ENCODE measurements around the gene ZRANB3. TPM values are rescaled to one million over a fixed set of nuclear protein-coding genes. Genes with fewer than 3 reads are reported as not detected.

ZRANB3 gene
- total and polyA plus RNA-seq, 2 donors, result 2.6 to 8.0 TPM

DNA sequence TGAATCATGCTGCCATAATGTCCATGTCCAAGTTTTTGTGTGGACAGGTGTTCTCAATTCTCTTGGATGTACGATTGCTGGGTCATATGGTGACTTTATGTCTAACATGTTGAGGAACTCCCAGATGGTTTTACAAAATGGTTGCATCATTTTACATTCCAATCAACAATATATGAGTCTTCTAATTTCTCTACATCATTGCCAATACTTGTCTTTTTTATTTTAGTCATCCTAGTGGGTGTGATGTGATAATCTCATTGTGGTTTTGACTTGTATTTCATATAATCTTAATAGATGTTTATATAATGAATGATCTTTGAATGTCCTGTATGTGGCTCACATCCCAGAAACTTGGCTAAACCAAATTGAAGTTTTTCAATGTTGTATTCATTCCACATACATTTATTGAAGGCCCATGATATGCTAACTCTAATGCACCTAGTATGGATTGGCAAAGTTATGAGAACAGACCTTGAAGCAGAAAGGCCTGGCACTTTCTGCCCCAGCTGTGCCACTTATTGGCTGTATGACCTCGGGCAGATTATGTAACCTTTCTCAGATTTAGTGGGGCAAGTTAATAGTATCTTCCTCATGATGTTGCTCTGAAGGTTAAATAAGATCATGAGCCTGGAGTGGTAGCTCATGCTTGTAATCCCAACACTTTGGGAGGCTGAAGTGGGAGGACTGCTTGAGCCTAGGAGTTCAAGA is 273.5 kb downstream of the ZRANB3 start:
- no peak overlapping the region for H3K4me3 ChIP-seq (ENCODE audit: low read length in 2 of 2)
- no peaks in the 10 kb centered on the region for H3K4me1 ChIP-seq (ENCODE audit: control insufficient read depth in 2 of 2, insufficient read depth in 2 of 2, low read length in 2 of 2)
- DNase-seq (ENCODE audit: low read depth in 6 of 9, low spot score in 9 of 9), result no peak
- H3K27ac ChIP-seq (ENCODE audit: low read depth in 1 of 2, low read length in 1 of 2), result no peak overlapping the region
- over 99% methylated on average over 2 of the region's 2 CpGs for WGBS
- no peaks in the 10 kb centered on the region for H3K36me3 ChIP-seq (ENCODE audit: control insufficient read depth in 2 of 2, insufficient read depth in 2 of 2, low read length in 1 of 2)
- no peaks in the 10 kb centered on the region for H3K27me3 ChIP-seq (ENCODE audit: control insufficient read depth in 2 of 2, insufficient read depth in 1 of 2, low read length in 1 of 2)
- H3K9me3 ChIP-seq (ENCODE audit: control insufficient read depth in 2 of 2, insufficient read depth in 1 of 2, low read length in 1 of 2), result no peaks in the 10 kb centered on the region

DNA sequence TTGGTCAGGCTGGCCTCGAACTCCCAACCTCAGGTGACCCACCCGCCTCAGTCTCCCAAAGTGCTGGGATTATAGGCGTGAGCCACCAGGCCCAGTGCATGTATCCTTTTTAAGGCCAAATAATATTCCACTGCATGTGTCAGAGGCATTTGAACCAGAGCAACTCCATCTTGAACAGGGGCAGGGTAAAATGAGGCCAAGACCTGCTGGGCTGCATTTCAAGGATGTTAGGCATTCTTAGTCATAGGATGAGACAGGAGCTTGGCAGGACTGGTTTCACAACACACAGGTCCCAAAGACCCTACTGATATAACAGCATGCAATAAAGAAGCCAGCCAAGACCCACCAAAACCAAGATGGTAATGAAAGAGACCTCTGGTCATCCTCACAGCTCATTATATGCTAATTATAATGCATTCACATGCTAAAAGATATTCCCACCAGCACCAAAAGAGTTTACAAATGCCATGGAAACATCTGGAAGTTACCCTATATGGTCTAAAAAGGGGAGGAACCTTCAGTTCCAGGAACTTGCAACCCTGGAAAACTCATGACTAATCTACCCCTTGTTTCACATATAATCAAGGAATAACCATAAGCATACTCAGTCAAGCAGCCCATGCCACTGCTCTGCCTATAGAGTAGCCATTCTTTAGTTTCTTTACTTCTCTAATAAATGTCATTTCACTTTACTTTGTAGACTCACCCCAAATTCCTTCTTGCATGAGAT is 274.3 kb downstream of the ZRANB3 start:
- DNase-seq (ENCODE audit: low read depth in 6 of 9, low spot score in 9 of 9), result no peak
- no peaks in the 10 kb centered on the region for H3K36me3 ChIP-seq (ENCODE audit: control insufficient read depth in 2 of 2, insufficient read depth in 2 of 2, low read length in 1 of 2)
- no peaks in the 10 kb centered on the region for H3K27me3 ChIP-seq (ENCODE audit: control insufficient read depth in 2 of 2, insufficient read depth in 1 of 2, low read length in 1 of 2)
- 98% methylated on average over 3 of the region's 3 CpGs for WGBS
- no peaks in the 10 kb centered on the region for H3K4me1 ChIP-seq (ENCODE audit: control insufficient read depth in 2 of 2, insufficient read depth in 2 of 2, low read length in 2 of 2)
- H3K27ac ChIP-seq (ENCODE audit: low read depth in 1 of 2, low read length in 1 of 2), result no peak overlapping the region
- no peaks in the 10 kb centered on the region for H3K9me3 ChIP-seq (ENCODE audit: control insufficient read depth in 2 of 2, insufficient read depth in 1 of 2, low read length in 1 of 2)
- no peak overlapping the region for H3K4me3 ChIP-seq (ENCODE audit: low read length in 2 of 2)

DNA sequence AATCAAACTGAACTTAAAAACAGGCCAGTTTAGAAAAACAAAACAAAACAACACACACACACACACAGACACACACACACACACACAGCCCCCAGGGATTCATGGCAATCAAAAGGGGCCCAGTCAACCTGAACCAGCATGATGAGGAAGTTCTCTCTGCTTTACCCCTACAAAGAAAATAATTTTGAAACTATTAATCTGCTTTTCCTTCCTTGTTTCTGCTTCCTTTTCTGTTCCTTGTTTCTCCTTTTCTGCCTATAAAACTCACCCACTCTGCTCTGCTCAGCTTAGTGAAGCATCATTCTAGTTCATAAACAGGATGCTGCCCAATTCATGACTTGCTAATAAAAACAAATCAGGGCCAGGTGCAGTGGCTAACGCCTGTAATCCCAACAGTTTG is 275.8 kb downstream of the ZRANB3 start:
- Histone ChIP-seq H3K27me3 (ENCODE audit: control insufficient read depth in 2 of 2, insufficient read depth in 1 of 2, low read length in 1 of 2) (no peaks in the 10 kb centered on the region), H3K27ac (ENCODE audit: low read depth in 1 of 2, low read length in 1 of 2) (no peak overlapping the region), H3K9me3 (ENCODE audit: control insufficient read depth in 2 of 2, insufficient read depth in 1 of 2, low read length in 1 of 2) (peaks cover 0 to 7% of the 10 kb centered on the region in 2 donors), H3K4me1 (ENCODE audit: control insufficient read depth in 2 of 2, insufficient read depth in 2 of 2, low read length in 2 of 2) (no peaks in the 10 kb centered on the region), H3K36me3 (ENCODE audit: control insufficient read depth in 2 of 2, insufficient read depth in 2 of 2, low read length in 1 of 2) (no peaks in the 10 kb centered on the region), H3K4me3 (ENCODE audit: low read length in 2 of 2) (no peak overlapping the region)
- 100% methylated on average over 1 of the region's 1 CpG for WGBS
- DNase-seq (ENCODE audit: low read depth in 6 of 9, low spot score in 9 of 9), result no peak

DNA sequence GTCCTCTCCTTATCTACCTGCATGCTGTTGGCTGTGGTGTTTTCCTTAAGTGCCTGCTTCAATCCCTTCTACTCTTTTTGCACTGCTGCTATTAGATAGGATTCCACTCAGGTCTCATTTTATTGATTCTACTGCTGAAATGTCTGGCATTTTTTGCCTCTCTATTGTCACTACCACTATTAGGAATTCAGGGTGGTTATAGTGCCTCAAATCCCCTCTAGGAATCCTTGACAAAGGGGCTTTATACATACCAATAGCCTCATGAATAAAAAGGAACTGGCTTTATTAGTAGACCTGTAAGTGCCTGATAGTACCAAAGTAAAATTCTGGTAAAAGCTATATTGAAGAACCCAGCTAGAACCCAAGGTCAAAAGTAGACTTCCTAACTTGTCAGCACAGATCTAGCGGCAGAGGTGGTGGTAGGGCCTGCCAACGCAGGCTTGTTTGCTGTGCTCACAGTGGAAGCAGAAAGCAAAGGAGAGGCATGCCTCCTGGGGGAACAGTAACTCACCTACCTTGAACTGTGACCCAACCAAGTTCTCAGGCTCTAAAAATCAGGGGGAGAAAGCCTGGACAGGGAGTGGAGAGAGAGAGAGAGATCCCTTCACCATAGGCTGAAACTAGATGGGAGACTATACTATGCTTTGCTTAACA is 278.1 kb downstream of the ZRANB3 start:
- WGBS, result 98% methylated on average over 2 of the region's 2 CpGs

DNA sequence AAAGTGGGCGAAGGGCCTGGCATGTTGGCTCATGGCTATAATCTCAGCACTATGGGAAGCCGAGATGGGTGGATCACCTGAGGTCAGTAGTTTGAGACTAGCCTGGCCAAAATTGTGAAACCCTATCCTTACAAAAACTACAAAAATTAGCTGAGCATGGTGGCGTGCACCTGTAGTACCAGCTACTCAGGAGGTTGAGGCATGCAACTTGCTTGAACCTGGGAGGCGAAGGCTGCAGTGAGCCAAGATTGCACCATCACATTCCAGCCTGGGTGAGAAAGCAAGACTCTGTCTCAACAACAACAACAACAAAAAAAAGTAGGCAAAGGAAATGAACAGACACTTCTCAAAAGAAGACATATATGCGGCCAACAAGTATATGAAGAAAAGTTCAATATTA is 282.4 kb downstream of the ZRANB3 start:
- Histone ChIP-seq H3K36me3 (ENCODE audit: control insufficient read depth in 2 of 2, insufficient read depth in 2 of 2, low read length in 1 of 2) (no peaks in the 10 kb centered on the region), H3K4me3 (ENCODE audit: low read length in 2 of 2) (no peak overlapping the region), H3K9me3 (ENCODE audit: control insufficient read depth in 2 of 2, insufficient read depth in 1 of 2, low read length in 1 of 2) (peaks cover 0 to 8% of the 10 kb centered on the region in 2 donors), H3K4me1 (ENCODE audit: control insufficient read depth in 2 of 2, insufficient read depth in 2 of 2, low read length in 2 of 2) (no peaks in the 10 kb centered on the region), H3K27ac (ENCODE audit: low read depth in 1 of 2, low read length in 1 of 2) (no peak overlapping the region), H3K27me3 (ENCODE audit: control insufficient read depth in 2 of 2, insufficient read depth in 1 of 2, low read length in 1 of 2) (no peaks in the 10 kb centered on the region)
- WGBS, result 97% methylated on average over 5 of the region's 5 CpGs
- DNase-seq (ENCODE audit: low read depth in 6 of 9, low spot score in 9 of 9), result no peak

More for the DNA sequence above, 278.1 kb downstream of the ZRANB3 start:
- Histone ChIP-seq H3K27me3 (ENCODE audit: control insufficient read depth in 2 of 2, insufficient read depth in 1 of 2, low read length in 1 of 2) (no peaks in the 10 kb centered on the region), H3K36me3 (ENCODE audit: control insufficient read depth in 2 of 2, insufficient read depth in 2 of 2, low read length in 1 of 2) (no peaks in the 10 kb centered on the region), H3K4me3 (ENCODE audit: low read length in 2 of 2) (no peak overlapping the region), H3K4me1 (ENCODE audit: control insufficient read depth in 2 of 2, insufficient read depth in 2 of 2, low read length in 2 of 2) (no peaks in the 10 kb centered on the region), H3K27ac (ENCODE audit: low read depth in 1 of 2, low read length in 1 of 2) (no peak overlapping the region), H3K9me3 (ENCODE audit: control insufficient read depth in 2 of 2, insufficient read depth in 1 of 2, low read length in 1 of 2) (peaks cover 0 to 8% of the 10 kb centered on the region in 2 donors)
- DNase-seq (ENCODE audit: low read depth in 6 of 9, low spot score in 9 of 9), result no peak

DNA sequence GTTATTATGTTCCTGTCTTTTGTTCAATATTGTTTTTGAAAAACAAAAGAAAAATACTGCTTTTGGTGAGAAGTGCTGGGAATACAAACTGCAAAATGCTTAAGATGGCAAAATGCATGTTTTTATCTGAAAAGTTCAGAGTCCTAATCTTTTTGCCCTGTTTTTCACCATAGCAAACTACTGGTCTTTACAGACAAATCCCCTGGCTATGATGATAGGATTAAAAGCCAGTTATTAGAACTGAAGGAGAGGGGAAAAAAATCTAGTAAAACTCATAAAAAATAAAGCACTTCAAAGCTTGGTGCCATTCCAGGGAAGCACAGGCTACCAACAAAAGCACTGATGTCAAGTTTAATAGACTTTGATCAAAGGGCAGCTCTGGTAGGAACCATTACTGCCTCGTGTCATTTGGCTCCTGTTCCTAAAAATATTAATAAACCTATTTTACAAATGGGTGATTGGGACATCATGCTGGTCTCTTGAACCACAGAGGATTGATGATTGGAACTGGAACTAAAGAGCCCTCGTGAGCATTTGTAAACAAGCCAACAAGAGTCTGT is 284.2 kb downstream of the ZRANB3 start:
- no peak overlapping the region for H3K27ac ChIP-seq (ENCODE audit: low read depth in 1 of 2, low read length in 1 of 2)
- H3K4me3 ChIP-seq (ENCODE audit: low read length in 2 of 2), result no peak overlapping the region
- no peak for DNase-seq (ENCODE audit: low read depth in 6 of 9, low spot score in 9 of 9)
- H3K9me3 ChIP-seq (ENCODE audit: control insufficient read depth in 2 of 2, insufficient read depth in 1 of 2, low read length in 1 of 2), result peaks cover 0 to 8% of the 10 kb centered on the region in 2 donors
- no peaks in the 10 kb centered on the region for H3K36me3 ChIP-seq (ENCODE audit: control insufficient read depth in 2 of 2, insufficient read depth in 2 of 2, low read length in 1 of 2)
- no peaks in the 10 kb centered on the region for H3K4me1 ChIP-seq (ENCODE audit: control insufficient read depth in 2 of 2, insufficient read depth in 2 of 2, low read length in 2 of 2)
- WGBS, result 93% methylated on average over 2 of the region's 2 CpGs
- H3K27me3 ChIP-seq (ENCODE audit: control insufficient read depth in 2 of 2, insufficient read depth in 1 of 2, low read length in 1 of 2), result no peaks in the 10 kb centered on the region

DNA sequence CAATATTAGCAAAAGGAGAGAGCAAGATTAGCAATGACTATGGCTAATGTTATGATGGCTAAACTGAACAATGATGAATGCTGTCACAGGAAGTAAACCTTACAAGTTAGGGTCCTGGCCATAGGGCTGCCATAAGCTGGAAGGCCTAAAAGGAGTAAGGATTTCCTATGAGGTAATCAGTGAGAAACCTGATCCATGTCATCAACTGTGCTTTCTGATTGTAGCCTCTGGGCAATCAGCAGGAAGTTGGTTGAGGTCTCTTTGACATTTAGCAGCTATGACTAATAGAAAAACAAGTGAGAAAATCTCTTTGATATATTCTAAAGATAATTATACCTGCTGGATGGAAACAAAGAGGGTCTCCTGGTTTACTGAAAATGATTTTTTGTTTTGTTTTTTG is 285.9 kb downstream of the ZRANB3 start:
- H3K4me3 ChIP-seq (ENCODE audit: low read length in 2 of 2), result no peak overlapping the region
- H3K27ac ChIP-seq (ENCODE audit: low read depth in 1 of 2, low read length in 1 of 2), result no peak overlapping the region
- H3K9me3 ChIP-seq (ENCODE audit: control insufficient read depth in 2 of 2, insufficient read depth in 1 of 2, low read length in 1 of 2), result no peaks in the 10 kb centered on the region
- peak in 2 of 9 donors; percentile 2 to 29 for DNase-seq (ENCODE audit: low read depth in 6 of 9, low spot score in 9 of 9)
- H3K36me3 ChIP-seq (ENCODE audit: control insufficient read depth in 2 of 2, insufficient read depth in 2 of 2, low read length in 1 of 2), result no peaks in the 10 kb centered on the region
- H3K4me1 ChIP-seq (ENCODE audit: control insufficient read depth in 2 of 2, insufficient read depth in 2 of 2, low read length in 2 of 2), result no peaks in the 10 kb centered on the region
- no peaks in the 10 kb centered on the region for H3K27me3 ChIP-seq (ENCODE audit: control insufficient read depth in 2 of 2, insufficient read depth in 1 of 2, low read length in 1 of 2)

DNA sequence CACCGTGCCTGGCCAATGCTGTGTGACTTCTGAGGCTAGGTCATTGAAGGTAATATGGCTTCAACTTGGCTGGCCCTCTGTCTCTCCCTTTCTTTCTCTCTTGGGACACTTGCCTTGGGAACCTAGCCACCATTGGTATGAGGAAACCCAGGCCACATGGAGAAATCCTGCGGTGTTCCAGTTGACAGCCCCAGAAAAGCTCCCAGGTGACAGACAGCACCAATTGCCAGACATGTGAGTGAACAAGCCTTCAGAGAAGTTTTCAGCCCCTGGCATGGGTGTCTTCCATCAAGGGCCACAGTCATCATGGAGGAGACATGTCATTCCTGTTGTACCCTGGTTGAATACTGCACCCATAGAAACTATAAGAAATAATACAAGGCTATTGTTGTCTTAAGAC is 292.4 kb downstream of the ZRANB3 start:
- H3K9me3 ChIP-seq (ENCODE audit: control insufficient read depth in 2 of 2, insufficient read depth in 1 of 2, low read length in 1 of 2), result no peaks in the 10 kb centered on the region
- H3K4me1 ChIP-seq (ENCODE audit: control insufficient read depth in 2 of 2, insufficient read depth in 2 of 2, low read length in 2 of 2), result no peaks in the 10 kb centered on the region
- no peak overlapping the region for H3K4me3 ChIP-seq (ENCODE audit: low read length in 2 of 2)
- H3K27me3 ChIP-seq (ENCODE audit: control insufficient read depth in 2 of 2, insufficient read depth in 1 of 2, low read length in 1 of 2), result no peaks in the 10 kb centered on the region
- DNase-seq (ENCODE audit: low read depth in 6 of 9, low spot score in 9 of 9), result no peak
- WGBS, result 100% methylated on average over 2 of the region's 2 CpGs
- H3K36me3 ChIP-seq (ENCODE audit: control insufficient read depth in 2 of 2, insufficient read depth in 2 of 2, low read length in 1 of 2), result peaks cover 0 to 3% of the 10 kb centered on the region in 2 donors
- no peak overlapping the region for H3K27ac ChIP-seq (ENCODE audit: low read depth in 1 of 2, low read length in 1 of 2)

DNA sequence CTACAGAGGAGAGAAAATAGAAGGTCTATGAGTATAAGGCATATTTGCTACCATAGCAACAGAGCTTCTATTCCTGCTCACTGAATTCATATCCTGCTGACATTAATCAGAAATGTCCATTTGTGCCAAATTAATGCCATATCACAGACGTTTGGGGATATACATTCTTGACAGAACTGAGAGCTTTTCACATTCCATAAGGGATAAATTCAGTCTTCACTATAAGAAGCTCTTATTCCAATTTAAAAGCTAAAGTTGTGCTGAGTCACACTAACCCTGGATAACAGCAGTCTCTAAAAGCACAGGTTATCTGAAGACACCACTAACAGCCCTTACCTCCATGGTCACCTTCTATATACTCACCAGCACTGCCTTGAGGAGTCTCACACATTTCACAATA is 300.9 kb downstream of the ZRANB3 start:
- 90% methylated on average over 1 of the region's 1 CpG for WGBS
- Histone ChIP-seq H3K27me3 (ENCODE audit: control insufficient read depth in 2 of 2, insufficient read depth in 1 of 2, low read length in 1 of 2) (no peaks in the 10 kb centered on the region), H3K9me3 (ENCODE audit: control insufficient read depth in 2 of 2, insufficient read depth in 1 of 2, low read length in 1 of 2) (peaks cover 0 to 10% of the 10 kb centered on the region in 2 donors), H3K27ac (ENCODE audit: low read depth in 1 of 2, low read length in 1 of 2) (no peak overlapping the region), H3K36me3 (ENCODE audit: control insufficient read depth in 2 of 2, insufficient read depth in 2 of 2, low read length in 1 of 2) (no peaks in the 10 kb centered on the region), H3K4me3 (ENCODE audit: low read length in 2 of 2) (no peak overlapping the region), H3K4me1 (ENCODE audit: control insufficient read depth in 2 of 2, insufficient read depth in 2 of 2, low read length in 2 of 2) (no peaks in the 10 kb centered on the region)
- DNase-seq (ENCODE audit: low read depth in 6 of 9, low spot score in 9 of 9), result no peak
